OCI-LY3 (cell line): ENCODE results near the gene MS4A15.

ENCODE experiments used
- CTCF ChIP-seq: fragments of 200-600, 300-600 bp; sonication (generic); IDR thresholded peaks from 2 replicates; pipeline ENCODE4 v1.5.1; 2014; ENCODE audit warnings: antibody characterized with exemption, low read length, low read depth
- EZH2phosphoT487 ChIP-seq: fragments of 200-600 bp; shearing (Covaris generic); IDR thresholded peaks from 2 replicates; pipeline ENCODE4 v1.6.1; 2018; ENCODE audit warnings: antibody characterized with exemption, mixed run types, low read depth

- TF ChIP-seq CTCF (no peak), EZH2phosphoT487 (no peak)
These were observed 23.4 kb downstream of the MS4A15 start for GRCh38 chr11:60780065-60780464.
